ENCODE results near the gene CAMK1D.

CAMK1D gene

DNA sequence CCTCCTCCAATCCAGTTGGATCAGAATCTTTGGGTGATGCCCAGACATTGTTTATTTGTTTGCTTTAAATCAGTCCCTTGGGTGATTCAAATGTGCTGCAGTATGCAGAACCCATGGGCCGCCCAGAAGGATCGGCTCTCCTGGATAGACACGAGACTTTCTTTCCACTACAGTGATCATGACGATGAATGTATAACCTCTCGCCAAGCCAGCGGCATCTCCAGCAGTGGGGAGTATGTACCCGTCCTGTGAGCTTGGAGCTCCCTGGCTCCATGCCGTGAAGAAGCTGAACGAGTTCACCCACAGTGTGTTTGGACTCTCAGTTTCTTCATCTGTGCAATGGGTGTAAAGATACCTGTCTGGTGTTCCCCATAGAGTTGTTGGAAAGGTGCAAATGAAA, 162.3 kb downstream of the CAMK1D start:
- DNase-seq (ENCODE audit: low read depth in 1 of 2, low spot score in 1 of 2) = no peak

GRCh38 chr10:12512332-12513002, 163.1 kb downstream of the CAMK1D start:
- no peak for DNase-seq (ENCODE audit: low read depth in 1 of 2, low spot score in 1 of 2)

DNA sequence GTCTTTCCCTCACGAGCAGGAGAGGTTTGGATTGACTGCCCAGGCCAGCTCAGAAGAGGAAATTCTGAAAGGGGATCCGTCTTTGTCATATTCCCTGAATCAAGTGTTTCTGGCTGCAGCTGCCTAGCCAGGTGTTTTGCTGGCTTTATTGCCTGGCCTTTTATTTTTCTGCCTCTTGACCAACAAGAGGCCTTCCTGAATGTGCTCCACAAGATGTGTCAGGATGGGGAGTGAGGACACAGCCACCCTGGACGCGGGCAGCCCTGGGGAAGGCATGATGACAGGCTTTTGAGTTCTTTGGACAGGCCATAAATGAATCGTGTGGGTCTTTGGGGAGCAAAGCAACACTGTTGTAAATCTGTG, 163.6 kb downstream of the CAMK1D start:
- no peak for DNase-seq (ENCODE audit: low read depth in 1 of 2, low spot score in 1 of 2)

- no peak for DNase-seq (ENCODE audit: low read depth in 1 of 2, low spot score in 1 of 2)
These were observed 164.7 kb downstream of the CAMK1D start for GRCh38 chr10:12513775-12514673.

DNA sequence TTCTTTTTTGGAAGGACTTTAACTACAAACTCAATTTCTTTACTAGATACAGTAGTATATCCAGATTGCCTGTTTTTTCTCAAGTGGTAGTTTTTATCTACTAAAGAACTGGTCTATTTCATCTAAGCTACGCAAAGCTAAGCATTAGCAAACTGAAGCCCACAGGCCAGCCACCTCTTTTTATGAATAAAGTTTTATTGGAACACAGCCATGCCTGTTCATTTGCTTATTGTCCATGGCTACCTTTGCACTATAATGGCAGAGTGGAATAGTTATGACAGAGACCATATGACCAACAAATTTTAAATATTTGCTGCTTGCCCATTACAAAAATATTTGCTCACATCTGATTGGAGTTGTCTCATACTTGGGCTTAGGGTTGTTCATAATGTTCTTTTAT, 168.7 kb downstream of the CAMK1D start:
- DNase-seq (ENCODE audit: low read depth in 1 of 2, low spot score in 1 of 2) = no peak

GRCh38 chr10:12521423-12521822, 172.1 kb downstream of the CAMK1D start:
- DNase-seq (ENCODE audit: low read depth in 1 of 2, low spot score in 1 of 2) = no peak

GRCh38 chr10:12526311-12526710, 177.0 kb downstream of the CAMK1D start:
- no peak for DNase-seq (ENCODE audit: low read depth in 1 of 2, low spot score in 1 of 2)

GRCh38 chr10:12529976-12530375, 180.6 kb downstream of the CAMK1D start:
- no peak for DNase-seq (ENCODE audit: low read depth in 1 of 2, low spot score in 1 of 2)

- DNase-seq (ENCODE audit: low read depth in 1 of 2, low spot score in 1 of 2) = no peak
These were observed 182.2 kb downstream of the CAMK1D start for GRCh38 chr10:12531305-12532220.

GRCh38 chr10:12533151-12533550, 183.8 kb downstream of the CAMK1D start:
- no peak for DNase-seq (ENCODE audit: low read depth in 1 of 2, low spot score in 1 of 2)

DNA sequence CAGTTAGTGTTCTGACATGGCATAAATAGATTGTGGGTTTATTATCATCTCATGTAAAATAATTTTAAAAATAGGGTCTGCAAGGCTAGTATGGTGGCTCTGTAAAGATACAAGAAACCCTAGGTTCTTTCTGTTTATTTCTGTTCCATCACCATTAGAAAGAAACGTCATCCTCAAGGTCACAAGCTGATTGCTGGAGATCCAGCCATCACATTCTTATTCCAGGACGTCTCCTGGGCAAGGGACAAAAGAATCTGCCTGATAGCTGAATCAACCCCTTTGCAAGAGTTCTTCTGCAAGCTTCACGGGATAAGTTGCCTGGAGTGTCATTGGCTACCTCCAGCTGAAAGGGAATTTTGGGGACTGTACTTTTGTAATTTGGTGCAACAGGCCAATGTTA, 184.4 kb downstream of the CAMK1D start:
- no peak for DNase-seq (ENCODE audit: low read depth in 1 of 2, low spot score in 1 of 2)

DNA sequence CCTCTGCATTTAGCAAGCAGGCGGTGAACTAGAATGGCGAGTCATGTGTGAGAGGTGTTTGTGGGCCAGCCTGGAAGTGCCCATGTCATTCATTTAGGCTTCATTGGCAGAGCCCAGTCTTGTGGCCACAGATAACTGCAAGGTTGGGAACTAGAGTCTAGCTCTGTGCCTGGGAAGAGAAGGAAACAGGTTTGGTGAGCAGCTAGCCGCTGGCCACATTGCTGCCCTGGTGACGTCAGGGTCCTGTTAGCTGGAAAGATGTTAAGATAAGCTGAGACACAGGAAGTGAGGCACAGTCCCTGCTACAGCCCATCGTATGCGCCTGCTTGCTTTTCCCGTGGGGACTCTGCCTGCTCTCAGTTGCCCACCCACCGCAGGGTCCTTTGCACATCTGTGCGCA, 185.5 kb downstream of the CAMK1D start:
- no peak for DNase-seq (ENCODE audit: low read depth in 1 of 2, low spot score in 1 of 2)

DNA sequence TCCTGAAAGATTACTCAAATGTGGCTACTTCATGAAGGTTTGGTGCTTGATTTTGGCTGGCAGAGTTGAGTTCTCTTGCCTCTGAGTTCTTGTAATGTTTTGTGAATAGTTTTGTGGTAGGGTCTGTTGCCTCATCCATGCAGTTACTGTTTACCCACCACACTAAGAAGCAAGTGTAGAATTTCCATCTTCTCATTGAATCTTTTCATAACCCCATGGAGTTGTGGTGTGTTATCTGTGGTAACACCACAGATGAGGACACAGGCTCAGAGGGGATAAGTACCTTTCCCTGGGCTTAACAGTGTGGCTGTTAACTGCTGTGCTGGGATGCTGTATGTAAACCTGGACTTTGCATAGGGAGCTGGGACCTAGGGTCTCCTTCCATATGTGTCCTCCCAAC, 186.3 kb downstream of the CAMK1D start:
- no peak for DNase-seq (ENCODE audit: low read depth in 1 of 2, low spot score in 1 of 2)

DNA sequence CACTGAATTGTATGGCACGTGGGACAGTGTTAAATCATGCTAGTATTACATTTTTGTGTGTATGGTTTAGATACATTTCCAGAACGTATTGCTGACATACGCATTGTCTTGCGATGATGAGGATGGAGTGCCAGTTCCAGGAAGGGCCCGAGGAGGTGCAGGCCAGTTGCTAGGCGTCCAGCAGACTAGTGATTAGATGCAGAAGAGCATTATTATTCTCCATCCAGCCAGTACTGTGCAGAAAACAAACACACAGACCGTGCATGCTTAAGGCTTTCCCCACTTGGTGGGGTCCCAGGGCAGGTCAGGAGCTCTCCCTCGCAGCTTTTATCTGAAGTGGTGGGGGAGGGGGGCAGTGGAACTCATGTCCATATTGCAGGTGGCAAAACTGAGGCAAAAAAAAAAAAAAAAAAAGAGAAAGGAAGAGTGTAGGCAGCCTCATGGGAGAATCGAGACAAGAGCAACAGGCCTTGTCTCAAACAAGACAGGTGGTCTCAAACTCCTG, 189.2 kb downstream of the CAMK1D start:
- DNase-seq (ENCODE audit: low read depth in 1 of 2, low spot score in 1 of 2) = no peak

- DNase-seq (ENCODE audit: low read depth in 1 of 2, low spot score in 1 of 2) = no peak
These were observed 190.2 kb downstream of the CAMK1D start for GRCh38 chr10:12539350-12540164.

GRCh38 chr10:12540341-12540781, 191.0 kb downstream of the CAMK1D start:
- no peak for DNase-seq (ENCODE audit: low read depth in 1 of 2, low spot score in 1 of 2)

DNA sequence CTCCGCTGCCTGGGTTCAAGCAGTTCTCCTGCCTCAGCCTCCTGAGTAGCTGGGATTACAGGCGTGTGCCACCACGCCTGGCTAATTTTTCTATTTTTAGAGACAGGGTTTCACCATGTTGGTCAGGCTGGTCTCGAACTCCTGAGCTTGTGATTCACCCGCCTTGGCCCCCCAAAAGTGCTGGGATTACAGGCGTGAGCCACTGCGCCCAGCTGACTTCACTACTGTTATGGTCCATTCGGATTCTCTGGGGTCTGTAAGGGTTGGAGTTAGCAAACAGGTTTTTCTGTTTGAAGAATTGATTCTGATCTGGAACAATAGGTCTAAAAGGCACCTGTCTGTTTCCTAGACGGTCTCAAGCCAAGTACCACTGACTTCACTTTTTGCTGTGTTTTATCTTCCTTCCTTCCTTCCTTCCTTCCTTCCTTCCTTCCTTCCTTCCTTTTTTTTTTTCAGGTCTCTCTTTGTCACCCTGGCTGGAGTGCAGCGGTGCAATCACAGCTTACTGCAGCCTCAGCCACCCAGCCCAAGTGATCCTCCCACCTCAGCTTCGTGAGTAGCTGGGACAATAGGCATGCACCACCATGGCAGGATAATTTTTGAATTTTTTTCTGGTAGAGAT, 192.2 kb downstream of the CAMK1D start:
- DNase-seq (ENCODE audit: low read depth in 1 of 2, low spot score in 1 of 2) = no peak

- DNase-seq (ENCODE audit: low read depth in 1 of 2, low spot score in 1 of 2) = no peak
These were observed 192.9 kb downstream of the CAMK1D start for GRCh38 chr10:12542133-12542670.

DNA sequence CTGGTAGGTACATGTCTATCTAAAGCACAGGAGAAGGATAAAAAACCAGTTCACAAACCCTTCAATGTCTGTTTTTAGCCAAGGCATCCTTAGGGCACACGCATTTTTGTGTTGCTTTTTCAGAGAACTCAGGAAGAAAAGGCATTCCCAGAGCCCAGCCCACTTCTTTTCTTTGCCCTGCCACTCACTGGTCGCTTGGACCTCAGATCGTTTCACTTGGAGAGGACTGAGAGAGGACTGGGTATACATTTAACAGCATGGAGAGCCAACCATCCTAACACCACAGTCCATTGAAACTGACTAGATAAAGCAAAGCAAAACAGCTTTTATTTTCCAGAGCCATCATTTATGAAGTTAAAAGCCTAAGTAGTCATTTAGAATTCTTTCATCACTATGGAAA, 194.2 kb downstream of the CAMK1D start:
- no peak for DNase-seq (ENCODE audit: low read depth in 1 of 2, low spot score in 1 of 2)

Data from activated CD4-positive, alpha-beta T cell treated with anti-CD3 and anti-CD28 coated beads, Interleukin-2, amount 50 U/mL, for 24 hours (primary cell).